ENCODE results near the gene TTC23.

TTC23 gene

GRCh38 chr15:99132634-99133287, 116.6 kb downstream of the TTC23 start:
- no peak for DNase-seq

GRCh38 chr15:99132122-99132521, 117.3 kb downstream of the TTC23 start:
- no peak for DNase-seq

GRCh38 chr15:99131441-99132023, 117.8 kb downstream of the TTC23 start:
- DNase-seq = no peak

- DNase-seq = no peak
Observed at GRCh38 chr15:99130765-99131440, 118.5 kb downstream of the TTC23 start.

- DNase-seq = no peak
Observed at GRCh38 chr15:99130314-99130713, 119.1 kb downstream of the TTC23 start.

GRCh38 chr15:99129644-99130043, 119.7 kb downstream of the TTC23 start:
- DNase-seq = no peak

GRCh38 chr15:99128411-99128810, 121.0 kb downstream of the TTC23 start:
- DNase-seq = no peak

GRCh38 chr15:99127773-99128172, 121.6 kb downstream of the TTC23 start:
- DNase-seq = no peak

- DNase-seq = no peak
Observed at GRCh38 chr15:99126930-99127329, 122.5 kb downstream of the TTC23 start.

- no peak for DNase-seq
Observed at GRCh38 chr15:99126131-99126588, 123.2 kb downstream of the TTC23 start.

- DNase-seq = no peak
Observed at GRCh38 chr15:99125061-99125891, 124.1 kb downstream of the TTC23 start.

GRCh38 chr15:99124641-99125040, 124.7 kb downstream of the TTC23 start:
- DNase-seq = no peak

- peak; percentile 88 for DNase-seq
Observed at GRCh38 chr15:99123713-99124451, 125.5 kb downstream of the TTC23 start.

GRCh38 chr15:99122831-99123712, 126.3 kb downstream of the TTC23 start:
- no peak for DNase-seq

- DNase-seq = no peak
Observed at GRCh38 chr15:99121691-99122410, 127.5 kb downstream of the TTC23 start.

GRCh38 chr15:99121207-99121606, 128.2 kb downstream of the TTC23 start:
- no peak for DNase-seq

GRCh38 chr15:99120050-99120777, 129.2 kb downstream of the TTC23 start:
- DNase-seq = no peak

GRCh38 chr15:99118801-99119546, 130.4 kb downstream of the TTC23 start:
- no peak for DNase-seq

- DNase-seq = no peak
Observed at GRCh38 chr15:99118258-99118632, 131.1 kb downstream of the TTC23 start.
